Calu3 (cell line): ENCODE results near the gene TMTC2. TPM values are rescaled to one million over a fixed set of nuclear protein-coding genes. Genes with fewer than 3 reads are reported as not detected.

Experiments
- BruUV-seq: library from RNA; stranded (reverse); fragments of 400-500 nt; replicated peaks from 2 replicates; lab custom pipeline; 2021; lab: Mats Ljungman, UMichigan
- CTCF ChIA-PET: fragments of 300-600 bp; sonication (Branson Sonifier 250); formaldehyde crosslinking; loops from one replicate; lab custom pipeline; 2022; ENCODE audit warnings: antibody characterized with exemption; lab: Charles Lee
- DNase-seq: peaks from one replicate; pipeline ENCODE4 v3.0.0; 2022
- H3K27ac Mint-ChIP-seq: one replicate; pipeline ENCODE4 v1.8.0; 2022; ENCODE audit warnings: mixed read lengths; ENCODE audit not compliant: unreplicated experiment
- H3K27me3 Mint-ChIP-seq: one replicate; pipeline ENCODE4 v1.8.0; 2022; ENCODE audit warnings: mixed read lengths; ENCODE audit not compliant: unreplicated experiment
- H3K36me3 Mint-ChIP-seq: one replicate; pipeline ENCODE4 v1.8.0; 2022; ENCODE audit warnings: mild to moderate bottlenecking, moderate library complexity, mixed read lengths; ENCODE audit not compliant: insufficient read depth, unreplicated experiment
- H3K4me1 Mint-ChIP-seq: one replicate; pipeline ENCODE4 v1.8.0; 2022; ENCODE audit warnings: mild to moderate bottlenecking, low read depth, mixed read lengths; ENCODE audit not compliant: unreplicated experiment
- H3K4me3 Mint-ChIP-seq: one replicate; pipeline ENCODE4 v1.8.0; 2022; ENCODE audit warnings: mild to moderate bottlenecking, low read depth, moderate library complexity, mixed read lengths; ENCODE audit not compliant: unreplicated experiment
- H3K9me3 Mint-ChIP-seq: one replicate; pipeline ENCODE4 v1.8.0; 2022; ENCODE audit warnings: low read depth, mixed read lengths; ENCODE audit not compliant: unreplicated experiment
- CTCF ChIP-seq: fragments of 200-600 bp; IDR thresholded peaks from one replicate; pipeline ENCODE4 v1.8.0; 2022; ENCODE audit warnings: antibody characterized with exemption; ENCODE audit not compliant: unreplicated experiment
- intact Hi-C: fragments of 100-400 bp; cut with micrococcal nuclease; formaldehyde crosslinking; loops from one replicate; pipeline ENCODE4 v1.10.0; 2022; ENCODE audit not compliant: unreplicated experiment
- total RNA-seq: library from RNA; stranded (reverse); gene quantifications from 2 replicates; pipeline ENCODE4 v1.2.3, GENCODE V29; 2022

TMTC2 gene
- total RNA-seq, 1 experiment from 2014 or later = 31.2 TPM

- no peaks in the 10 kb centered on the region for H3K36me3 Mint-ChIP-seq
- H3K27me3 Mint-ChIP-seq = no peaks in the 10 kb centered on the region
- H3K27ac Mint-ChIP-seq = no peak overlapping the region
- no peak for TF ChIP-seq CTCF
- H3K4me3 Mint-ChIP-seq = no peak overlapping the region
- intact Hi-C loops = no loop called here
- BruUV-seq = no TSS peak
- H3K9me3 Mint-ChIP-seq = no peaks in the 10 kb centered on the region
- no peaks in the 10 kb centered on the region for H3K4me1 Mint-ChIP-seq
- CTCF ChIA-PET = interaction anchor here (0.6 kb wide), 1 partner anchor 13 kb away, joined by 6 read pairs; no protein-coding TSS in a partner anchor
- no peak for DNase-seq
Observed at GRCh38 chr12:82730953-82731459, 44.3 kb downstream of the TMTC2 start.

- BruUV-seq = no TSS peak
- no peaks in the 10 kb centered on the region for H3K27me3 Mint-ChIP-seq
- H3K4me3 Mint-ChIP-seq = peak overlapping the region; percentile 12
- H3K27ac Mint-ChIP-seq = peak overlapping the region; percentile 48
- no peaks in the 10 kb centered on the region for H3K9me3 Mint-ChIP-seq
- intact Hi-C loops = no loop called here
- CTCF ChIA-PET = interaction anchor here (0.7 to 1.3 kb wide), 4 partner anchors 8 to 213 kb away, joined by 3 to 6 read pairs (median 3); partner anchors contain the start of gene TMTC2
- no peaks in the 10 kb centered on the region for H3K36me3 Mint-ChIP-seq
- peak; percentile 17 for DNase-seq
- no peak for TF ChIP-seq CTCF
- peaks cover 20% of the 10 kb centered on the region for H3K4me1 Mint-ChIP-seq
Observed at GRCh38 chr12:82740129-82741000, 53.7 kb downstream of the TMTC2 start.

- CTCF ChIA-PET = interaction anchor here (0.6 kb wide), 3 partner anchors 60 to 1340 kb away, joined by 4 to 7 read pairs (median 6); no protein-coding TSS in a partner anchor
Observed at GRCh38 chr12:82745063-82745674, 58.5 kb downstream of the TMTC2 start.

More at GRCh38 chr12:82745063-82745674, 58.5 kb downstream of the TMTC2 start:
- peaks cover 11% of the 10 kb centered on the region for H3K4me1 Mint-ChIP-seq
- no peak for TF ChIP-seq CTCF
- DNase-seq = no peak
- H3K4me3 Mint-ChIP-seq = no peak overlapping the region
- intact Hi-C loops = no loop called here
- no peaks in the 10 kb centered on the region for H3K9me3 Mint-ChIP-seq
- no TSS peak for BruUV-seq
- no peaks in the 10 kb centered on the region for H3K27me3 Mint-ChIP-seq
- peaks cover under 1% of the 10 kb centered on the region for H3K36me3 Mint-ChIP-seq
- no peak overlapping the region for H3K27ac Mint-ChIP-seq
